Activated CD4-positive, alpha-beta T cell treated with anti-CD3 and anti-CD28 coated beads, Interleukin-2, amount 50 U/mL, for 1 hour (primary cell): ENCODE data around the gene RPL18.
"Not testable (repeated sequence)": the region's sequence is repeated elsewhere in the genome, so short reads cannot be mapped to it uniquely, and the experiment has no call there.

Experiments
- DNase-seq: peaks from one replicate; pipeline ENCODE4 v3.0.0-alpha.2; 2020

Gene RPL18

GRCh38 chr19:48618916-48619691 is at the start of gene RPL18, which contains the start of gene SPHK2:
Gene RPL18, minus strand, starts transcription at chr19:48619178. Its CDS starts 35 bp downstream, at chr19:48619143.
Gene SPHK2, plus strand, starts transcription at chr19:48619506. Its CDS starts 1,009 bp downstream, at chr19:48620515.
- DNase-seq = peak; percentile 92

DNA sequence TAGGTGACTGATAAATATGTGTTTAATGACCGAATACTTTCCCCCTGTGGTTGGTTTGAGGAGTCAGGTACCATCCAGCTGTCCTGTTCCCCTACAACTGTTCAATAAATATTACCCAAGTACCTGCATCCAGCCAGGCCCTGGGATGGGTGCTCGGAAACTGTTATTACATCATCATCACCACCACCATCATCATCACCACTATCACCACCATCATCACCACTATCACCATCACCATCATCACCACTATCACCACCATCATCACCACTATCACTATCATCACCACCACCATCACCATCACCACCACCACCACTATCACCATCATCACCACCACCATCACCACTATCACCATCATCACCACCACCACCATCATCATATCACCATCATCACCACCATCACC is 49.8 kb upstream of the RPL18 start:
- DNase-seq = no peak

DNA sequence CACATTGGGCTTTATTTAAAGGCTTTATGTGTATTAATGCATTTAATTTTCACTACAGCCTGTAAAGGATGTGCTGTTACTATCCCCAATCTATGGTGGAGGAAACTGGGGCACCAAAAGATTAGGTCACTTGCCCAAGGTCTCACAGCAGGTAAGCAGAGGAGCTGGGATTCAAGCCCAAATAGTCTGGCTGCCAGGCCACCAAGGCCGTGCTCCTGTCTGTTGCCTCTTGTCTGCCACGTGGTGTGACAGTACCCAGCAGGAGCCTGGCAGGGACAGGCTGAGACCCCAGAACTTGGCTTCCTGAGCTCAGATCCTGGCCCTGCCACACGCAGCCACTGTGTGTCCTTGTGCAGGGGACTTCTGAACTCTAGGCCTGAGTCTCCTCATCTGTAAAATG is 49.4 kb upstream of the RPL18 start:
- no peak for DNase-seq

DNA sequence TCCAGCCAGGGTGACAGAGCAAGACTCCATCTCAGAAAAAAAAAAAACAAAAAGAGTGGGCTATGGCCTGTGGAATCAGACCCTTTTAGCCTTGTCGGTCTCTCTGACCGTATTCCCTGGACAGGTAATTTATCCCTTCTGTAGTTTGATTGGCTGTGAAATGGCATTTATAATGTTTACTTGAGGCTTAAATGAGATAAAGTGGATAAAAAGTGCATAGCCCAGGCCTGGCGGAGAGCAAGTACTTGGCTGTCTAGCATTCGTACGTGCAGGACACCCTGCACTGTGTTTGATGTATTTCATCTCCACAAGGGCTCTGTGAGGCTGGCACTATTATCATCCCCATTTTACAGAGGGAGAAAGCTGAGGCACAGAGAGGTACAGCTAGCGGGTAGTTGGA is 46.8 kb upstream of the RPL18 start:
- DNase-seq = no peak

GRCh38 chr19:48664476-48664875 is 45.5 kb upstream of the RPL18 start:
- DNase-seq = no peak

GRCh38 chr19:48663667-48664066 is 44.7 kb upstream of the RPL18 start:
- DNase-seq = no peak

GRCh38 chr19:48661711-48662090 is 42.7 kb upstream of the RPL18 start:
- no peak for DNase-seq

DNA sequence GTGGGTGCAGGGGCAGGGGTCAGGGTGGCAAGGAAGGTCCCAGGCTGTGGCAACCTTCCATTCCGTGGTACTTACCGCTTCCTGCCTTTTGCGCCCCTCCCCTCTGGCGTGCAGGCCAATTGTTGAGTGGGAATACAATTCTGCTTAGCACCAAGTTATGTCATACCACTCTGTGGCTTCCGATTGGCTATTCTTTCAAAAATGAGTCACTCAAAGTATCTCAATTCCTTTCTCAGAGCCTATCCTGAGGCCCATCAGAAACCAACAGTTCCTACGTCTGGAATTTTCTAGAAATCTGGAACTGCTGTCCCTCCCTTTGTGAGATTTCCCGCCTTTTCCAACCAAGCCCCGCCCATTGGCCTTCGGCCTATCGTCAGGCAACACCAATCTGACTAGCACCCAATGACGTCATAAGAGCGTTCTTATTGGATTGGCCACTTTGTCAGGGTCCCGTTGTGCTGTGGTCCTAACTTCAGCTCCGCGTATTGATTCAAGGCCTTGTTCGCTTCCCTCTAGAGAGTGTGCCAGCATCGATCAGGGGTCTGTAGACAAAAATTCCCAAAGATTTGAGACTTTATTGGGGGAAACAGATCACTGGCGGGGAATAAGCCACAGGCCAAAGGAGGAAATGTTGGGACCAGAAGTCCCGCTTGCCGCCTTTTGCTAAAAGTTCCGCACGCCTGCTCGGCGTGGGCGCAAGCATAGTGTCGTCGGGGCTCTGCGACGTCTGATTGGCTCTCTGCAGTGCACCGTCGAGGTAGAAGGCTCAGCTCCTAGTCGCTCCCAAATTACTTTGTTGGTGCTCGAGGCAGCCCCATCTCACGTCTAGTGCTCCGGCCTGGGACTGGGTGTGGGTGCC is 42.1 kb upstream of the RPL18 start:
- DNase-seq = peak; percentile 71

GRCh38 chr19:48659768-48660167 is 40.8 kb upstream of the RPL18 start:
- no peak for DNase-seq

DNA sequence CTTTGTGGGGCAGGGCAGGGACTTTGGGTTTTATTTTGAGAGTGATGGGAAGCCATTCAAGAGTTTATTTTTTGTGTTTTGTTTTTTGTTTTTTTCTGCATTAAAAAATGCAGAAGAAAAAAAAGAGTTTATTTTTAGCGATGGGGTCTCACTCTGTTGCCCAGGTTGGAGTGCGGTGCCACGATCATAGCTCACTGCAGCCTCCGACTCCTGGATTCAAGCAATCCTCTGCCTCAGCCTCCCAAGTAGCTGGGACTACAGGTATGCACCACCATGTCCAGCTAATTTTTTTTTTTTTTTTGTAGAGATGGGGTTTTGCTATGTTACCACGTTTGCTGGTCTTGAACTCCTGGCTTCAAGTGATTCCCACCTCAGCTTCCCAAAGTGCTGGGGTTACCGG is 39.5 kb upstream of the RPL18 start:
- no peak for DNase-seq

DNA sequence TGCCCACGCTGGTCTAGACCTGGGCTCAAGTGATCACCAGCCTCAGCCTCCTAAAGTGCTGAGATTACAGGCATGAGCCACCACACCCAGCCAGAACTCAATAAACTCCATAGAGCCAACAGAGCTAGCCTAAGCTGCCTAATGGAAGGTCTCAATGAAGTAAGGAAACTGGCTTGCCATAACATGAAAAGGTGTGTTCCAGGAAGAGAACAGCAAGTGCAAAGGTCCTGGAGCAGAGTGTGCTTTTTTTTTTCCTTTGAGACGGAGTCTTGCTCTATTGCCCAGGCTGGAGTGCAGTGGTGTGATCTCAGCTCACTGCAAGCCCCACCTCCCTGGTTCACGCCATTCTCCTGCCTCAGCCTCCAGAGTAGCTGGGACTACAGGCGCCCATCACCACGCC is 38.9 kb upstream of the RPL18 start:
- DNase-seq = not testable (repeated sequence)

- no peak for DNase-seq
Observed at GRCh38 chr19:48656840-48657474, 38.0 kb upstream of the RPL18 start.

DNA sequence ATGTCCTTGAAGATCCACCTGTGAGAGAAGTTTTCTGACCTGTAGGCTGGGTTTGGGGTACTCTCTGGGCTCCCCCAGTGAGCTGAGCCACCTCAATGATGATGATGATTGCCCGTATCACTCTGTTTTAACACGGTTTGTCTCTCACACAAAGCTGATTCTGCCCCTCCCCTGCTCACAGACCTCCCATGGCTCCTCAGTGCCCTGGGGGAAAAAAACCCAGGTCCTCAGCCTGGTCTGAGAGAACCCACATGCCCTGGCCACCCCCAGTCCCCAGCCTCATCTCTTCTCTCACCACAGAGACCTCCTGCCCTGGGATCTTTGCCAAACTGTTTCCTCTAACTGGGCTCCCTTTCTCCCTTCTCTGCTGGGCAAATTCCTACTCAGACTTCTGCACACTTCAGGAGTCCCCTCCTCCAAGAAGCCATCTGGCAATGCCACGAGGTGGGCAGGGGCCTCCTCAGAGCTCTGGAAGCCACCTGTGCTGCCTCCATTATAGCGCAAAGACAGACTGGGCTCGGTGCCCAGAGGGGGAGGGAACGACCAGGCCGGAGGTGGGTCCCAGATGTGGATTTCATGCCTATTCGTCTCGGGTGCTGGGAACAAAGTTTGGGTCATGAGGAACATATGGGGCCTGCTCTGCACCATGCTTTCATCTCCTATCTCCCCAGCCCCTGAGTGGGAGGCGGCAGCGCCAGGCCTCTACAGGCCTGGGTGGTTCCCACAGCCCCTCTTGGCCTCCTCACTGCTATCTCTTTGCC is 35.5 kb upstream of the RPL18 start:
- DNase-seq = no peak

DNA sequence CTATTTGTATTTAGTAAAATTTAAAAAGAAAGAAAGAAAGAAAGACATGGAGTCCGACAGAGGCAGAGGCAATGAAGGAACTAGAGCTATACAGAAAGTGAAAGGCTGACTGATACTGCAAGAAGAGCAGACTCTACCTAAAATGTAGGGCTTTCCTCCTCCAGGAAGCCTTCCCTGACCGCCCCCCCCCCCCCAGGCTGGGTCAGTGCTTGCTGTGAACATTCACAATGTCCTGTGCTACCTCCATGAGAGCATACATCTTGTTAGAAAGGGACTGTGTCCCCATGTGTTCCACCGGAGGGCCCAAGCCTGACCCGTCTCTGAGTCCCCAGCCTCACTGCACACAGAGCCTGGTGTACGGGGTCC is 32.7 kb upstream of the RPL18 start:
- DNase-seq = no peak

GRCh38 chr19:48650974-48651682 is 32.1 kb upstream of the RPL18 start:
- DNase-seq = no peak

- no peak for DNase-seq
Observed at GRCh38 chr19:48648134-48648533, 29.2 kb upstream of the RPL18 start.

DNA sequence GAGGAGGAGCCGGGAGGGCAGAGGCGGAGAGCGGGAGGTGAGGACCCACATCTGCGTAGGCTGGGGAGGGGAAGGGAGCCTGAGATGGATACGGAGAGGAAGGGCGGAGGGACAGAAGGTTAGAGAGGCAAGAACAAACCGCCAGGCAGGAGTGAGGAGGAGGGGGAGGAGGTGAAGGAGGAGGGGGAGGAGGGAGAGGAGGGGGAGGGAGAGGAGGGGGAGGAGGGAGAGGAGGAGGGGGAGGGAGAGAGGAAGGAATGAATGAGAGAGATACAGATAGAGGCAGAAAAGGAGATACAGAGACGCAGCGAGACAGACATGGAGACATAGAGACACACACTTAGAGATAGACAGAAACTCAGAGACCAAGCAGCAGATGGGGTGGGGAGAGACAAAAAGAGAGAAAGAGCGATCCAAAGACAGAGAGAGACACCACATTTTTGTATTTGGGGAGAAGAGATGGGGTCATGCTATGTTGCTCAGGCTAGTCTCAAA is 27.8 kb upstream of the RPL18 start:
- DNase-seq = no peak

DNA sequence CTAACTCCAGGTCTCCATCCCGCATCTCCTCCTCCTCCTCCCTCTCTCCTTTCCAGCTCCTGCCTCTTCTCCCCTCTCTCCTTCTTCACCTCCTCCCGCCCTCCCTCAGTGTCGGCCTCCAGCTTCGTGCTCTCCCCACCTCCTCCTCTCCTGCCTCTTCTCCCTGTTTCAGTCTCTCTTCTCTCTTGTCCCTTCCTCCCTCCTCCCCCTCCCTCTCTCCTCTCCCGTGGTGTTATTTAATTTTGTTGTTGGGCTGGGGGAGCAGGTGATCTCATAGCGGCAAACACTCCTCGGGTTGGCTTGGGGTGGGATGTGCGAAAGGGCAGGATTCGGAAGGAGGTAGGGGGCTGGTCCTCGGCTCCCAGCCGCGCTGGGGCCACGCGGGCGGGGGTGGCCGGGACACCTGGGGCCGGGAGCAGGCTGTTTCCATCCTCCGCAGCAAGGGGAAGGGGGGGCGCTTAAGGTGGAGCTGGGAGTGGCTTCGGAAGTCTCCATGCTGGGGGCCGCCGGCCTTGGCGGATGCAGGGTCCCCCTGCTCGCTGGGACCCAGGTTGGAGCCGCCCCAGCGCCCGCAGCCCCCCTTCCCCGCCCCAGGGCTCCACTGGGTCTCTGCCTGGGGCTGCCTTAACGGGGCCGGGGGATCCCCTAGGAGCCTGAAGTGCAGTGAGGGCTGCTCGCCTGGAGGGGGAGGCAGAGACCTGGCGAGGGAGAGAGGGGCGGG is 27.2 kb upstream of the RPL18 start, which contains the start of gene CA11:
Gene CA11 (minus strand): TSS at position 187 of the 721 bp plus-strand sequence. CDS start 555 bp downstream, outside the sequence.
- DNase-seq = peak; percentile 91

GRCh38 chr19:48645620-48646000 is 26.6 kb upstream of the RPL18 start:
- DNase-seq = no peak

- peak; percentile 72 for DNase-seq
Observed at GRCh38 chr19:48644839-48645619, 26.1 kb upstream of the RPL18 start.
